Adrenal gland (tissue), 5 donors: ENCODE data around the gene CSTPP1.

Experiments
- CTCF ChIP-seq, 6 experiments: fragments of 450-650 bp in 4 of 6; fragments of 200-600 bp in 2 of 6; sonication (generic) in 1 of 6; IDR thresholded peaks; 1 replicate in 5 of 6; 2 replicates in 1 of 6; pipeline versions ENCODE4 v1.5.1 to v1.8.0; 2016 to 2021; ENCODE audit warnings: antibody characterized with exemption in 6 of 6, mild to moderate bottlenecking in 2 of 6, moderate library complexity in 1 of 6
- POLR2A ChIP-seq, 2 donors: fragments of 450-650 bp; IDR thresholded peaks; one replicate each; pipeline ENCODE4 v1.6.1; 2017; ENCODE audit warnings: antibody characterized with exemption in 2 of 2, mild to moderate bottlenecking in 2 of 2, moderate library complexity in 1 of 2
- donor health status: DM: no; HTN: no; CAD: no.

DNA sequence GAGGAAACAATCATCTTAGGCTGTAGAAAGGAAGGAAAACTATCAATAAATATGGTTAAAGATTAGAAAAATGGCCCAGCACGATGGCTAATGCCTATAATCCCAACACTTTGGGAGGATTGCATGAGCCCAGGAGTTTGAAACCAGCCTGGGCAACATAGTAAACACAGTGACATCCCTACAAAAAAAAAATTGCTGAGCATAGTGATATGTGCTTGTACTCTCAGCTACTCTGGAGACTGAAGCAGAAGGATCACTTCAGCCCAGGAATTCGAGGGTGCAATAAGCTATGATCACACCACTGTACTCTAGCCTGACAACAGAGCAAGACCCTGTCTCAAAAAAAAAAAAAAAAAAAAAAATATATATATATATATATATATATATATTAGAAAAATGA is 185.2 kb downstream of the CSTPP1 start:
- TF ChIP-seq POLR2A (IDR thresholded peaks at IDR 0.05) (no peak), CTCF (IDR thresholded peaks at IDR 0.05) (no peak)
